HEK293T (cell line): ENCODE results near the gene TBCC.

Experiments
- BHLHE40 ChIP-seq: fragments of 450-650 bp; IDR thresholded peaks from 2 replicates; pipeline ENCODE4 v1.6.1; 2016; ENCODE audit warnings: mild to moderate bottlenecking, moderate library complexity, borderline replicate concordance
- ELF4 ChIP-seq: fragments of 450-650 bp; IDR thresholded peaks from 2 replicates; pipeline ENCODE4 v1.6.1; 2017; ENCODE audit warnings: antibody characterized with exemption
- FOXK2 ChIP-seq: fragments of 450-650 bp; IDR thresholded peaks from 2 replicates; pipeline ENCODE4 v1.6.1; 2016; ENCODE audit warnings: mild to moderate bottlenecking
- FOXM1 ChIP-seq: fragments of 450-650 bp; IDR thresholded peaks from 2 replicates; pipeline ENCODE4 v1.6.1; 2017; ENCODE audit warnings: mild to moderate bottlenecking, borderline replicate concordance
- HDGF ChIP-seq: fragments of 450-650 bp; IDR thresholded peaks from 2 replicates; pipeline ENCODE4 v1.6.1; 2017; ENCODE audit warnings: antibody characterized with exemption, borderline replicate concordance
- LEF1 ChIP-seq: fragments of 450-650 bp; IDR thresholded peaks from 2 replicates; pipeline ENCODE4 v1.6.1; 2017; ENCODE audit warnings: mild to moderate bottlenecking, borderline replicate concordance
- SP1 ChIP-seq: fragments of 450-650 bp; IDR thresholded peaks from 2 replicates; pipeline ENCODE4 v1.6.1; 2017
- SUZ12 ChIP-seq: fragments of 450-650 bp; IDR thresholded peaks from 2 replicates; pipeline ENCODE4 v1.6.1; 2016; ENCODE audit warnings: mild to moderate bottlenecking
- TARDBP ChIP-seq: fragments of 450-650 bp; IDR thresholded peaks from 2 replicates; pipeline ENCODE4 v1.6.1; 2016
- TF ChIP-seq, protein P1 (sequence below): fragments of 450-650 bp; IDR thresholded peaks from 2 replicates; pipeline ENCODE4 v1.6.1; 2016

DNA sequence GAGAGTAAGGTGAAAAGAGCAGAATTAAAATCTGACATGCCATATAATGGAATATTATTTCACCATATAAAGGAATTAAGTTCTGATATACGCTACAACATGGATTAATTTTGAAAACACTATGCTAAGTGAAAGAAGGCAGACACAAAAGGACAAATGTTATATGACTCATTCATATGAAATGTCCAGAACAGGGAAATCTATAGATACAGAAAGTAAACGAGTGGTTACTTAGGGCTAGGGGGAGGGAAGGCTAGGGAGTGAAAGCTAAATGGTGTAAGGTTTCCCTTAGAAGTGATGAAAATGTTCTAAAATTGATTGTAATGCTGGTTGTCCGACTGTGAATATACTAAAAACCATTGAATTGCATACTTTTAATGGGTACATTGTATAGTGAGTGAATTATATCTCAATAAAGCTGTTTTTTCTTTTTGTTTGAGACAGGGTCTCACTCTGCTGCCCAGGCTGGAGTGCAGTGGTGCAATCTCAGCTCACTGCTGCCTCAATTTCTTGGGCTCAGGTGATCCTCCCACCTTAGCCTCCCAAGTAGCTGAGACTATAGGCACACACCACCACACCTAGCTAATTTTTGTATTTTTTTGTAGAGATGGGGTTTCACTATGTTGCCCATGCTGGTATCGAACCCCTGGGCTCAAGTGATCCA, 31.7 kb downstream of the TBCC start:
- TF ChIP-seq HDGF (no peak), FOXM1 (no peak), LEF1 (no peak), TARDBP (no peak), BHLHE40 (no peak), ELF4 (no peak), SUZ12 (no peak), SP1 (no peak), FOXK2 (no peak)
- TF ChIP-seq, protein P1, sequence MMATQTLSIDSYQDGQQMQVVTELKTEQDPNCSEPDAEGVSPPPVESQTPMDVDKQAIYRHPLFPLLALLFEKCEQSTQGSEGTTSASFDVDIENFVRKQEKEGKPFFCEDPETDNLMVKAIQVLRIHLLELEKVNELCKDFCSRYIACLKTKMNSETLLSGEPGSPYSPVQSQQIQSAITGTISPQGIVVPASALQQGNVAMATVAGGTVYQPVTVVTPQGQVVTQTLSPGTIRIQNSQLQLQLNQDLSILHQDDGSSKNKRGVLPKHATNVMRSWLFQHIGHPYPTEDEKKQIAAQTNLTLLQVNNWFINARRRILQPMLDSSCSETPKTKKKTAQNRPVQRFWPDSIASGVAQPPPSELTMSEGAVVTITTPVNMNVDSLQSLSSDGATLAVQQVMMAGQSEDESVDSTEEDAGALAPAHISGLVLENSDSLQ = no peak
